GM12801 (cell line): ENCODE measurements around the gene ZNF853.

Source experiments
- TF ChIP-seq, protein P1 (sequence below): IDR thresholded peaks from one replicate; pipeline ENCODE4 v1.5.1; 2011; ENCODE audit warnings: control low read depth; ENCODE audit not compliant: insufficient read length; ENCODE audit errors: extremely low read depth

ZNF853 gene

DNA sequence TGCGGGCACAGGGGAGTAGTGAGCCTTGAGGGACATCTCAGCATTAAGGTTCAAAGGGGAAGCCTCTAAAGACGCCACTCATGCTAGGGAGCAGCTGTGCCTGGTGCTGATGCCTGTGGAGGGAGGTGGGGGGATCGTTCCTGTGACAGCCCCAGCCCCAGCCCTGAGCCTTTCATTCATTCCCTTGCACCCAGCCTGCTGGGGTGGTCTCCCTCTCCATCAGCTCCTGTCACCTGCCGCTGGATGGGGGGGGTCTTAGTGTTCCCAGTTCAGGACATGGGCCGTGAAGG, 33.4 kb downstream of the ZNF853 start:
- TF ChIP-seq, protein P1, sequence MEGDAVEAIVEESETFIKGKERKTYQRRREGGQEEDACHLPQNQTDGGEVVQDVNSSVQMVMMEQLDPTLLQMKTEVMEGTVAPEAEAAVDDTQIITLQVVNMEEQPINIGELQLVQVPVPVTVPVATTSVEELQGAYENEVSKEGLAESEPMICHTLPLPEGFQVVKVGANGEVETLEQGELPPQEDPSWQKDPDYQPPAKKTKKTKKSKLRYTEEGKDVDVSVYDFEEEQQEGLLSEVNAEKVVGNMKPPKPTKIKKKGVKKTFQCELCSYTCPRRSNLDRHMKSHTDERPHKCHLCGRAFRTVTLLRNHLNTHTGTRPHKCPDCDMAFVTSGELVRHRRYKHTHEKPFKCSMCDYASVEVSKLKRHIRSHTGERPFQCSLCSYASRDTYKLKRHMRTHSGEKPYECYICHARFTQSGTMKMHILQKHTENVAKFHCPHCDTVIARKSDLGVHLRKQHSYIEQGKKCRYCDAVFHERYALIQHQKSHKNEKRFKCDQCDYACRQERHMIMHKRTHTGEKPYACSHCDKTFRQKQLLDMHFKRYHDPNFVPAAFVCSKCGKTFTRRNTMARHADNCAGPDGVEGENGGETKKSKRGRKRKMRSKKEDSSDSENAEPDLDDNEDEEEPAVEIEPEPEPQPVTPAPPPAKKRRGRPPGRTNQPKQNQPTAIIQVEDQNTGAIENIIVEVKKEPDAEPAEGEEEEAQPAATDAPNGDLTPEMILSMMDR = no peak

DNA sequence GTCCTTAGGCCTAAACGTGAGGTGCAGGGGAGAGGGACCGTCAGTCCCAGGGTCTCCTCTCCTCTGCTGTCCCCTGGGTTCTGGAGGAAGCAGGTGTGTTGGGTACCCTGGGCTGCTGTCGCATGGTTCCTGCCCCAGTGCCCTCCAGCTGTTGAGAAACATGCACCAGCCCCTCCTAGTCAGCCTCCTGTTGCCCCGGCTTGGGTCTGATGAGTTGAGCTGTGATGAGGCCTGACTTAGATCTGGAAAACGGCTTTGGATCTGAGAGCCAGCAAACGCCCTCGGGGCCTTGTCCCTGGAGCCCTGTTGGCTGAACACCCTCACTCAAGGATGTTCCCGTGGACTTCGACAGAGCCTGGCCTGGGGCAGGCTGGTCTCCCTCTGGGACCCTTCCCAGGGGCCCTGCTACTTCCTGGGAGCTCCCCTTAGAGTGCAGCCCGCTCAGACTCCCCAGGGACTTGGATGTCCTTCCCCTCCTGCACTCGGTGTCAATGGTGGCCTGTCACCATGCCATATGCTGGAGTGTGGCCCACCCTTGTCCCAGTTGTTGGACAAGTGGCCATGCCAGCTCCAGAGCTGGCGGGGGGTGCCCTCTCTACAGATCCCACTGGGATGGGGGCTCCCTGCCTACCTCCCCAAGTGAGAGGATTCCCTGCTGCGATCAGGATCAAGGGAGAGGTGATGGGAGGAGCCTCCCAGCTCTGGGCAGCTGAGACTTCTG, 34.0 kb downstream of the ZNF853 start:
- TF ChIP-seq, protein P1 = no peak

DNA sequence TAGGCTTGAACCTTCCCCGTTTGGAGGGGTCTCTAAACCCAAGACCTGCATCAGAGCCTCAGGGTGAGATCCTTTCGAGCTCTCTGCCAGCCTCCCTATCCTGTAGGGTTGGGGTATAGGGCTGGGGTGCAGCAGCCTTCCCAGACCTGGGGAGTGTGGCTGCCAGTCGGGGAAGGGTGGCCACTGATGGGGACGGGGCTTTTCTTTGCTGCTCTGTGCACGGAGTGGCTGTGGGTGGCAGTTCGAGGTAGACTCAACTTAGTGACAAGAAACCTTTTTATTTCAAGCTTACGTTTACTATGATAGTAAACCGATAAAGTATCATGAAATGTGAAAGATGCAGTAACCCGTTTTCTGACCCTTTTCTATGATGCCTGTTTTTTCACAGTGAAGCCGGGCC, 34.7 kb downstream of the ZNF853 start:
- TF ChIP-seq, protein P1 = no peak

DNA sequence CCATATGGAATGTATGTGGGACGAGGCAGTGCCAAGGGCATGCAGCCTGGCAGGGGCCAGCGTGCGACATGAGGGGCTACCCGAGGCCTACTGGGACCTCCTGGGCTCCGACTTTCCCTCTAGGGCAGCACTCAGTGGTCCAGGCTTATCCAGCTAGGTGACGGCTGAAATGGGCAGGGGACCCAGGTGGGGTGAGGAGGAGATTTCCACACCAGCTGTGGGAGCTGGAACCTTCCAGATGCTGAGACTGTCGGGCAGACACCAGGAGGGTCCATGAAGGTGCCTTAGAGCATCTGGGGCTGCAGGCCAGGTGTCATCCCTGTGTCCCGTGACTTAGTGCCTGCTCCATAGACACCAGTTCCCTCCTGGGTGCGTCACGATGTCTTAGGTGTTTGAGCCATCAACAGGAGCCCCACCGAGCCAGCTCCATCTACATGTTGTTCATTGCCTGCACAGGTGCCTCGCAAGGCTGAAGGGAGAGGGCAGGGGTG, 35.2 kb downstream of the ZNF853 start:
- TF ChIP-seq, protein P1 = no peak

DNA sequence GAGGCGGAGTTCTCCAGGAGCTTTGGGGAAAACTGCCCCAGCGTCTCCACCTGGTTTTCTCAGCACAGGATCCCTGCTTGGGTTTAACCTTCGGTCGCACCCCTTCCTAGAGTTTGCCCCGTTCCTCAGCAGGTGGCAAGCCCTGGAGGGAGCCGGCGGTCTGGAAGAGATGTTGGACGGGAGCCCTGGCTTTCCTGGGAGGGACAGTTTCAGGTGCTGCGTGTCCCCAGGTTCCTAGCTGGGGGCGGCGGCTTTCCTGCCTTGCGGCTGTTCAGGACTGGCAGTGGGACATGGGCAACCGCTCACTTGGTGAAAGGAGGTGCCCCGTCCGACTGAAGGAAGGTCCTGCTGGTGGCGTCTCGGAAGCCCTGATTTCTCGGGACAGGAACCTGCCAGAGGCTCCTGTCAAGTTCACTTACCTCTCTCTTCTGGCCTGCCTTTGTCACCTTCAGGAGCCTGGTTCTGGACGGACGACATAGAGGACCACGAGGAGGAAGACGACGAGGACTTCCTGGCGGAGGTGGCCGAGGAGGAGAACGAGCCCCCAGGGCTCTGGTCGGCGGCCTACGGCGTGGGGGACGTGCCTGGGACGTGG, 36.5 kb downstream of the ZNF853 start:
- TF ChIP-seq, protein P1 = no peak

DNA sequence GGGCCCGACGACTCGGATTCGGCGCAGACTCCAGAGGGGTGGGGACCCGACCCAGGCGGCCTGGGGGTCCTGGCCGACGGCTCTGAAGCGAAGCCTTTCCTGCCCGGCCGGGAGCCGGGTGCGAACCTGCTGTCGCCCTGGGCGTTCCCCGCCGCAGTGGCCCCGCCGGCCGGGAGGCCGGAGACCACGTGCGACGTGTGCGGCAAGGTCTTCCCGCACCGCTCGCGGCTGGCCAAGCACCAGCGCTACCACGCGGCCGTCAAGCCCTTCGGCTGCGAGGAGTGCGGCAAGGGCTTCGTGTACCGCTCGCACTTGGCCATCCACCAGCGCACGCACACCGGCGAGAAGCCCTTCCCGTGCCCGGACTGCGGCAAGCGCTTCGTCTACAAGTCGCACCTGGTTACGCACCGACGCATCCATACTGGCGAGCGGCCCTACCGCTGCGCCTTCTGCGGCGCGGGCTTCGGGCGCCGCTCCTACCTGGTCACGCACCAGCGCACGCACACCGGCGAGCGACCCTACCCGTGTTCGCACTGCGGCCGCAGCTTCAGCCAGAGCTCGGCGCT, 37.1 kb downstream of the ZNF853 start:
- TF ChIP-seq, protein P1 = no peak

DNA sequence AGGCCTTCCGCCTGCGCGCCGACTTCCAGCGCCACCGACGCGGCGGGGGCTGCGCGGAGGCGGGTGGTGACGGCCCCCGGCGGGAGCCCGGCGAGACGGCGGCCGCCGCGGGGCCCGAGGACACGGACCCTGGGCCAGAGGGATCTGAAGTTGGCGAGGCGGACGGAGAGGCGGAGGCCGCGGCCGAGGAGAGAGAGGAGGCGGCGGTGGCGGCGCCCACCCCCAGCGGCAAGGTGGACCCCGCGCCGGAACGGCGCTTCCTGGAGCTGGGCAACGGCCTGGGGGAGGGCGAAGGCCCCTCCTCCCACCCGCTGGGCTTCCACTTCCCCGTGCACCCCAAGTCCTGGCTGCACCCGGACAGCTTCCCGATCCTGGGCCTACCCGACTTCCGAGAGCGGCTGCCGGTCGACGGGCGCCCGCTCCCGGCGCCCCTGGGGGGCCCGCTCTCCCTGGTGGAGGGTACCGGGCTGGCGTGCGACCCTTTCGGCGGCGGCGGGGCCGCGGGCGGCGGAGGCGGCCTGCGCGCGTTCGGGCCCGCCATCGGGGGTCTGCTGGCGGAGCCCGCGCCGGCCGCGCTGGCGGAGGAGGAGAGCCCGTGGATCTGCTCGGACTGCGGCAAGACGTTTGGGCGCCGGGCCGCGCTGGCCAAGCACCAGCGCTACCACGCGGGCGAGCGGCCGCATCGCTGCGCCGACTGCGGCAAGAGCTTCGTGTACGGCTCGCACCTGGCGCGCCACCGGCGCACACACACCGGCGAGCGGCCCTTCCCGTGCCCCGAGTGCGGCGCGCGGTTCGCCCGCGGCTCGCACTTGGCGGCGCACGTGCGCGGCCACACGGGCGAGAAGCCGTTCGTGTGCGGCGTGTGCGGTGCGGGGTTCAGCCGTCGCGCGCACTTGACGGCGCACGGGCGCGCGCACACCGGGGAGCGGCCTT, 37.9 kb downstream of the ZNF853 start:
- TF ChIP-seq, protein P1 = no peak
